Vagina (tissue), 2 donors: ENCODE measurements around the gene SUGCT. TPM values are rescaled to one million over a fixed set of nuclear protein-coding genes. Genes with fewer than 3 reads are reported as not detected.

ENCODE experiments used
- DNase-seq, 2 donors: peaks; one replicate each; pipeline ENCODE4 v3.0.0-alpha.2; 2017; ENCODE audit errors: extremely low spot score in 2 of 2
- H3K27ac ChIP-seq: fragments of 200-600 bp; sonication (generic); one replicate; pipeline ENCODE4 v1.5.1; 2019
- H3K27me3 ChIP-seq: fragments of 200-600 bp; sonication (generic); one replicate; pipeline ENCODE4 v1.5.1; 2019
- H3K36me3 ChIP-seq, 2 donors: fragments of 200-600 bp; sonication (generic); one replicate each; pipeline ENCODE4 v1.5.1; 2017 to 2019
- H3K4me1 ChIP-seq: fragments of 200-600 bp; sonication (generic); one replicate; pipeline ENCODE4 v1.5.1; 2019
- H3K4me3 ChIP-seq, 2 donors: fragments of 200-600 bp; sonication (generic); 1 replicate in 1 of 2; 2 replicates in 1 of 2; pipeline ENCODE4 v1.5.1; 2016 to 2019
- H3K9me3 ChIP-seq: fragments of 200-600 bp; sonication (generic); one replicate; pipeline ENCODE4 v1.5.1; 2019
- POLR2A ChIP-seq, 2 donors: fragments of 450-650 bp; IDR thresholded peaks; one replicate each; pipeline ENCODE4 v1.6.1; 2017; ENCODE audit warnings: antibody characterized with exemption in 2 of 2, mild to moderate bottlenecking in 2 of 2, moderate library complexity in 2 of 2
- POLR2AphosphoS5 ChIP-seq, 2 donors: sonication (generic); formaldehyde crosslinking; IDR thresholded peaks; one replicate each; pipeline ENCODE4 v1.9.0; 2017; ENCODE audit warnings: antibody characterized with exemption in 2 of 2, mild to moderate bottlenecking in 2 of 2, low read depth in 1 of 2; ENCODE audit not compliant: insufficient read depth in 1 of 2
- intact Hi-C: fragments of 100-400 bp; cut with DNase I; formaldehyde crosslinking; loops from one replicate; pipeline ENCODE4 v1.15.1; 2023
- total RNA-seq: library from RNA; depleted of rRNA; stranded (reverse); fragments of >200 nt; gene quantifications from one replicate; pipeline ENCODE4 v1.2.3, GENCODE V29; 2016
- TF ChIP-seq, protein P1 (sequence below), 3 experiments: fragments of 450-650 bp in 2 of 3; fragments of 200-600 bp in 1 of 3; sonication (generic) in 1 of 3; IDR thresholded peaks; one replicate each; pipeline ENCODE4 v1.5.1; 2017 to 2019; ENCODE audit warnings: antibody characterized with exemption in 3 of 3, mild to moderate bottlenecking in 2 of 3, moderate library complexity in 2 of 3

Gene SUGCT
- total RNA-seq, 1 donor from 2014 or later, result 2.2 TPM

DNA sequence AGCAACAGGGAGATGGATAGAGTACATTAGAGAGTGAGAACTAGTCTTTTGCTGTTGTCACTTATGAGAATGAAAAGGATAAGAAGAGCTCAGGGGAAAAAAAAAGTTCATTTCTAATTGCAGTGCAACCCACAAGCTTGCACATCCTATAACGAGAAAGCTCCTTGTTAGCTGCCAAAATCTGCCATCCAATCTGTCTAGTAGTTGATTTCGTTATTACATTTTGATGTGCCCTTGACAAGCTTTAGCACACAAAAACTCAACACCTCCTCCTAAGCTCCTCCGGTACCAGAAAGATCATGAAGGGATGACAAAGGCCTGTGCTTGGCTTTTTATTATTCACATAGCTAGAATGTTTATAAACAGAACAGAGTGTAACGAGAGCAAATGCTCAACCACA lies 519.4 kb downstream of the SUGCT start:
- no peak for DNase-seq
- no peaks in the 10 kb centered on the region for H3K9me3 ChIP-seq
- no peak overlapping the region for H3K27ac ChIP-seq
- TF ChIP-seq POLR2A (IDR thresholded peaks at IDR 0.05), result no peak
- no peaks in the 10 kb centered on the region for H3K36me3 ChIP-seq
- intact Hi-C loops, result no loop called here
- H3K4me3 ChIP-seq, result no peak overlapping the region
- no peaks in the 10 kb centered on the region for H3K4me1 ChIP-seq
- H3K27me3 ChIP-seq, result no peaks in the 10 kb centered on the region

DNA sequence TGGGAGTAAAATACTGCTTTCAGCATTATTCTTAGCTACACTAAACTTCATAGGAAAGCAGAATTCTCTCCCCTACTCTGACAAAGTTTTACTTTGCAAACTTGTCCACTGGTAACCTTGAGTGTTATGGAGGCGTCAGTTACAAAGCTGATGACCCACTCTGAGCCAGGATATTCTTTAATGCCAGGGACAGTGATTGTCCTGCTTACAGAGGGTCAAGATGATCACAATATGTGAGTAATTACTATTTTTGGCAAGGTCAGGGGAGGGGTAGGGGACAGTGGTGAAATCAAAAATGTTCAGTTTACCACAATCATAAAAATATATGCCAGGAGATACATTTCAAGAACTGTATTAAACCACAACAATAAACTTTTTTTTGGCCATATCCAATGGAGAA lies 520.6 kb downstream of the SUGCT start:
- no peak for DNase-seq

DNA sequence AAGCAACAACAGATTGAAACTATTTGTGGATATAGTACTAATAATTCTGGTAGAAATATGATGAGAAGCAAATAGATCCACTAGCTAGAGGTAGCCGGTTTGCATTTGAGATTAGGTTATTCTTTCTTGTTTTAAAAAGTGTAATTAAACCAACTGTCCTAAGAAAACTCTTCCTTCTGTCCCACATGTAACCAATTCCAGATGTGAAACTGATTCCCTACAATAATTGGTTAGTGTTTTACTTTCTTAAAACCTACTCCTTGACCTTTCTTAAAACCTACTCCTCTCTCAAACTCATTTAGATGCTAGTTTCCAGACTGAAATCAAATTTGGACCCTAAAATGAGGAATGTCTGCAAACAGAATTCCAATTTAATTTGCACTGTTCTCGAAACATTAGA lies 521.5 kb downstream of the SUGCT start:
- DNase-seq, result no peak
- TF ChIP-seq POLR2AphosphoS5 (IDR thresholded peaks at IDR 0.05; ENCODE audit: insufficient read depth in 1 of 2, low read depth in 1 of 2) (no peak), POLR2A (IDR thresholded peaks at IDR 0.05) (no peak)
- TF ChIP-seq, protein P1, sequence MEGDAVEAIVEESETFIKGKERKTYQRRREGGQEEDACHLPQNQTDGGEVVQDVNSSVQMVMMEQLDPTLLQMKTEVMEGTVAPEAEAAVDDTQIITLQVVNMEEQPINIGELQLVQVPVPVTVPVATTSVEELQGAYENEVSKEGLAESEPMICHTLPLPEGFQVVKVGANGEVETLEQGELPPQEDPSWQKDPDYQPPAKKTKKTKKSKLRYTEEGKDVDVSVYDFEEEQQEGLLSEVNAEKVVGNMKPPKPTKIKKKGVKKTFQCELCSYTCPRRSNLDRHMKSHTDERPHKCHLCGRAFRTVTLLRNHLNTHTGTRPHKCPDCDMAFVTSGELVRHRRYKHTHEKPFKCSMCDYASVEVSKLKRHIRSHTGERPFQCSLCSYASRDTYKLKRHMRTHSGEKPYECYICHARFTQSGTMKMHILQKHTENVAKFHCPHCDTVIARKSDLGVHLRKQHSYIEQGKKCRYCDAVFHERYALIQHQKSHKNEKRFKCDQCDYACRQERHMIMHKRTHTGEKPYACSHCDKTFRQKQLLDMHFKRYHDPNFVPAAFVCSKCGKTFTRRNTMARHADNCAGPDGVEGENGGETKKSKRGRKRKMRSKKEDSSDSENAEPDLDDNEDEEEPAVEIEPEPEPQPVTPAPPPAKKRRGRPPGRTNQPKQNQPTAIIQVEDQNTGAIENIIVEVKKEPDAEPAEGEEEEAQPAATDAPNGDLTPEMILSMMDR (IDR thresholded peaks at IDR 0.05), result no peak
- Histone ChIP-seq H3K27ac (no peak overlapping the region), H3K9me3 (no peaks in the 10 kb centered on the region), H3K27me3 (no peaks in the 10 kb centered on the region), H3K4me1 (no peaks in the 10 kb centered on the region), H3K4me3 (no peak overlapping the region), H3K36me3 (no peaks in the 10 kb centered on the region)
- intact Hi-C loops, result no loop called here

More for the DNA sequence above, 520.6 kb downstream of the SUGCT start:
- Histone ChIP-seq H3K27me3 (no peaks in the 10 kb centered on the region), H3K9me3 (no peaks in the 10 kb centered on the region), H3K4me3 (no peak overlapping the region), H3K27ac (no peak overlapping the region), H3K36me3 (no peaks in the 10 kb centered on the region), H3K4me1 (no peaks in the 10 kb centered on the region)
- intact Hi-C loops, result no loop called here
- no peak for TF ChIP-seq POLR2AphosphoS5 (IDR thresholded peaks at IDR 0.05; ENCODE audit: insufficient read depth in 1 of 2, low read depth in 1 of 2)
- TF ChIP-seq, protein P1 (IDR thresholded peaks at IDR 0.05), result no peak
- TF ChIP-seq POLR2A (IDR thresholded peaks at IDR 0.05), result no peak

- Histone ChIP-seq H3K27me3 (no peaks in the 10 kb centered on the region), H3K36me3 (no peaks in the 10 kb centered on the region), H3K9me3 (no peaks in the 10 kb centered on the region), H3K27ac (no peak overlapping the region), H3K4me1 (no peaks in the 10 kb centered on the region), H3K4me3 (no peak overlapping the region)
- TF ChIP-seq, protein P1 (IDR thresholded peaks at IDR 0.05), result no peak
- no peak for TF ChIP-seq POLR2AphosphoS5 (IDR thresholded peaks at IDR 0.05; ENCODE audit: insufficient read depth in 1 of 2, low read depth in 1 of 2)
- TF ChIP-seq POLR2A (IDR thresholded peaks at IDR 0.05), result no peak
- no peak for DNase-seq
- intact Hi-C loops, result no loop called here
These were observed 523.9 kb downstream of the SUGCT start for GRCh38 chr7:40658729-40659128.

- no peaks in the 10 kb centered on the region for H3K27me3 ChIP-seq
- H3K27ac ChIP-seq, result no peak overlapping the region
- no peak overlapping the region for H3K4me3 ChIP-seq
- intact Hi-C loops, result no loop called here
- DNase-seq, result no peak
- no peaks in the 10 kb centered on the region for H3K36me3 ChIP-seq
- H3K9me3 ChIP-seq, result no peaks in the 10 kb centered on the region
- H3K4me1 ChIP-seq, result no peaks in the 10 kb centered on the region
- no peak for TF ChIP-seq POLR2A (IDR thresholded peaks at IDR 0.05)
- TF ChIP-seq, protein P1 (IDR thresholded peaks at IDR 0.05), result no peak
- no peak for TF ChIP-seq POLR2AphosphoS5 (IDR thresholded peaks at IDR 0.05; ENCODE audit: insufficient read depth in 1 of 2, low read depth in 1 of 2)
These were observed 524.4 kb downstream of the SUGCT start for GRCh38 chr7:40659231-40659630.

- no peak overlapping the region for H3K27ac ChIP-seq
- intact Hi-C loops, result no loop called here
- no peaks in the 10 kb centered on the region for H3K9me3 ChIP-seq
- no peaks in the 10 kb centered on the region for H3K36me3 ChIP-seq
- DNase-seq, result no peak
- no peak overlapping the region for H3K4me3 ChIP-seq
- no peaks in the 10 kb centered on the region for H3K27me3 ChIP-seq
- TF ChIP-seq, protein P1 (IDR thresholded peaks at IDR 0.05), result no peak
- no peak for TF ChIP-seq POLR2A (IDR thresholded peaks at IDR 0.05)
- TF ChIP-seq POLR2AphosphoS5 (IDR thresholded peaks at IDR 0.05; ENCODE audit: insufficient read depth in 1 of 2, low read depth in 1 of 2), result no peak
- H3K4me1 ChIP-seq, result no peaks in the 10 kb centered on the region
These were observed 538.5 kb downstream of the SUGCT start for GRCh38 chr7:40673285-40673684.
